Karpas-422 (cell line): Measurements from ENCODE around the gene ATXN2. TPM values are rescaled to one million over a fixed set of nuclear protein-coding genes. Genes with fewer than 3 reads are reported as not detected.
"Not testable (repeated sequence)": the region's sequence is repeated elsewhere in the genome, so short reads cannot be mapped to it uniquely, and the experiment has no call there.

ENCODE experiments used
- DNase-seq: peaks from one replicate; pipeline ENCODE4 v3.0.0-alpha.2; 2015
- H2AFZ ChIP-seq: fragments of 200-600 bp; sonication (generic); 2 replicates; pipeline ENCODE4 v1.6.1; 2014; ENCODE audit warnings: antibody characterized with exemption, low read length, mixed read lengths
- H3K27ac ChIP-seq: fragments of 200-600 bp; sonication (generic); 2 replicates; pipeline ENCODE4 v1.5.1; 2014; ENCODE audit warnings: mild to moderate bottlenecking, low read length, moderate library complexity
- H3K27me3 ChIP-seq: fragments of 200-600 bp; sonication (generic); 2 replicates; pipeline ENCODE4 v1.6.1; 2014; ENCODE audit warnings: low read length, mixed read lengths
- H3K36me3 ChIP-seq: fragments of 200-600 bp; sonication (generic); 2 replicates; pipeline ENCODE4 v1.6.1; 2014; ENCODE audit warnings: low read length, mixed read lengths; ENCODE audit not compliant: insufficient read depth
- H3K4me1 ChIP-seq: fragments of 200-600 bp; sonication (generic); 2 replicates; pipeline ENCODE4 v1.6.1; 2014; ENCODE audit warnings: mild to moderate bottlenecking, low read length, mixed read lengths
- H3K4me2 ChIP-seq: fragments of 200-600 bp; sonication (generic); 2 replicates; pipeline ENCODE4 v1.6.1; 2014; ENCODE audit warnings: low read length, low read depth, mild to moderate bottlenecking; ENCODE audit not compliant: poor library complexity, severe bottlenecking
- H3K4me3 ChIP-seq: fragments of 200-600 bp; sonication (generic); 2 replicates; pipeline ENCODE4 v1.5.1; 2014; ENCODE audit warnings: mild to moderate bottlenecking, antibody characterized with exemption, low read length, mixed read lengths
- H3K79me2 ChIP-seq: fragments of 200-600 bp; sonication (generic); 2 replicates; pipeline ENCODE4 v1.6.1; 2014; ENCODE audit warnings: mild to moderate bottlenecking, low read length, mixed read lengths
- H3K9ac ChIP-seq: fragments of 200-600 bp; sonication (generic); 2 replicates; pipeline ENCODE4 v1.6.0; 2014; ENCODE audit warnings: low read length
- H3K9me2 ChIP-seq: fragments of 200-600 bp; sonication (generic), shearing (Covaris generic); replicated peaks from 2 replicates; pipeline ENCODE4 v1.6.0; 2014; ENCODE audit warnings: mild to moderate bottlenecking, low read length, moderate library complexity; ENCODE audit not compliant: insufficient read depth
- H3K9me3 ChIP-seq: fragments of 300-700, 200-600 bp; sonication (generic); 2 replicates; pipeline ENCODE4 v1.6.1; 2014; ENCODE audit warnings: low read length, mixed read lengths
- H4K20me1 ChIP-seq: fragments of 200-600 bp; sonication (generic); 2 replicates; pipeline ENCODE4 v1.6.1; 2014; ENCODE audit warnings: mild to moderate bottlenecking, antibody characterized with exemption, low read length, low read depth; ENCODE audit not compliant: insufficient read depth
- total RNA-seq: library from RNA; depleted of rRNA; stranded (reverse); fragments of >200 nt; shearing (Covaris generic); gene quantifications from 2 replicates; pipeline ENCODE4 v1.2.3, GENCODE V29; 2014; ENCODE audit warnings: low replicate concordance

Gene ATXN2
- total RNA-seq, 1 experiment from 2014 or later, result 50.6 TPM

DNA sequence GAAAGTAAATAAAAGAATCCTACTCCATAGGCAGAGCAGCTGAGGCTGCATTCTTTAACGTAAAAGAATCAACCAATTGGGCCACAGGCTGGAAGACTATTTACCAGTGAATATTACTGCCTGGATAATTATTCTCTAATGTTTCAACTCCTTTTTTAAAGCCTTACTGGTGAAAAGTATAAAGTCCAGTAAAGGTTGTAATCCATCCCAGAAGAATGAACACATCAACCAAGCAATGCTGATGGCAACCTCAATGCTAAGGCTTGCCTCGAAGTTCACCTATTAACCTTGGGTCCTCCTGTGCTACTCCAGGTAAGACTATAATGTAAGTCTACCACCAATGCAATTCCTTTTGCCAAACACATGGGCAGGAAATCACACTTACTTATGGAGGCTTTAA lies 77.3 kb downstream of the ATXN2 start:
- Histone ChIP-seq H3K9ac (no peak overlapping the region), H3K36me3 (peaks cover 63% of the 10 kb centered on the region), H4K20me1 (no peaks in the 10 kb centered on the region)

DNA sequence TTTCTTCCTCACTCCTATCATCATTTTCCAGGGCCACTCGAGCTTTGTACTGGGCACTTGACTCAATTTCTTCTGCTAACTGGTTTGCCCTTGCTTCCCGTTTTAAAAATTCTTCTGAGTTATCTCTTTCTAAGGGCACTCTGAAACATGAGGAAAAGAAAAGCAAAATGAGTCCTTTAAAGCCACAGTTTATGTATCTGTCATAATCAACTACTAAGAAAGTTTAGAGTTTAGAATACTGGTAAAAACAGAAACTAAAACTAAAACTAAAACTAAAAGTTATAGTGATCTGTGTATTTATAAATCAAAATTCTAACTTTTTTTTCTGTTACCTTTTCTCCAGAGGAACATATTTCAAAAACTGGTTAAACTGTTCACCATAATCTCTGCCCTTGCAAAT lies 79.2 kb downstream of the ATXN2 start:
- H3K79me2 ChIP-seq, result peaks cover 41% of the 10 kb centered on the region
- no peaks in the 10 kb centered on the region for H3K9me3 ChIP-seq
- H4K20me1 ChIP-seq, result no peaks in the 10 kb centered on the region
- no peak overlapping the region for H2AFZ ChIP-seq
- H3K4me1 ChIP-seq, result no peaks in the 10 kb centered on the region
- DNase-seq, result no peak
- no peak overlapping the region for H3K9ac ChIP-seq
- peaks cover 71% of the 10 kb centered on the region for H3K36me3 ChIP-seq
- H3K4me2 ChIP-seq, result no peak overlapping the region
- H3K9me2 ChIP-seq, result no peaks in the 10 kb centered on the region
- H3K27ac ChIP-seq, result no peak overlapping the region
- H3K4me3 ChIP-seq, result no peak overlapping the region
- no peaks in the 10 kb centered on the region for H3K27me3 ChIP-seq

More for the DNA sequence above, 77.3 kb downstream of the ATXN2 start:
- no peak for DNase-seq
- H3K27ac ChIP-seq, result no peak overlapping the region
- H3K79me2 ChIP-seq, result peaks cover 41% of the 10 kb centered on the region
- H3K4me1 ChIP-seq, result no peaks in the 10 kb centered on the region
- no peaks in the 10 kb centered on the region for H3K9me3 ChIP-seq
- no peak overlapping the region for H3K4me2 ChIP-seq
- no peaks in the 10 kb centered on the region for H3K9me2 ChIP-seq
- H3K27me3 ChIP-seq, result no peaks in the 10 kb centered on the region
- no peak overlapping the region for H2AFZ ChIP-seq
- no peak overlapping the region for H3K4me3 ChIP-seq

DNA sequence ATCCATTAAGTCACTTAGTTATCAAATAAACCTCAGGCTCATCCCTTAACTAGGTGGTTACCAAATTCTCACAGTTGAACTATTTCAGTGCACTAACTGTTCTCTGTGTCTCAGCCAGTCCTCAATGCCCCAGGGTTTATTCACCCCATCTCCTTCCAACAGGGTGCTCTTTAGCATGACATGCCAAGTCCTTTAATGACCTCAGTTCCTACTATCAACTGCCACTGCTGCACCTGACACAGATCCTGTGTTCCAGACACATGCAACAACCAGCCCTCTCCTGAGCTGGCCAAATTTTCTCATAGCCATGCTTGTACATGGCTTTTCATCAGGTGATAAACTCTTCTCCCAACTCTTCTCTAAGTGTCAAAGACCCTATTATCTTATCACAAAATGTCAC lies 80.0 kb downstream of the ATXN2 start:
- Histone ChIP-seq H3K27ac (no peak overlapping the region), H3K36me3 (peaks cover 72% of the 10 kb centered on the region)
- no peak for DNase-seq

DNA sequence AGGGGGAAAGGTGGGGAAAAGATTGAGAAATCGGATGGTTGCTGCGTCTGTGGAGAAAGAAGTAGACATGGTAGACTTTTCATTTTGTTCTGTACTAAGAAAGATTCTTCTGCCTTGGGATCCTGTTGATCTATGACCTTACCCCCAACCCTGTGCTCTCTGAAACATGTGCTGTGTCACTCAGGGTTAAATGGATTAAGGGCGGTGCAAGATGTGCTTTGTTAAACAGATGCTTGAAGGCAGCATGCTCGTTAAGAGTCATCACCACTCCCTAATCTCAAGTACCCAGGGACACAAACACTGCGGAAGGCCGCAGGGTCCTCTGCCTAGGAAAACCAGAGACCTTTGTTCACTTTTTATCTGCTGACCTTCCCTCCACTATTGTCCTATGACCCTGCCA lies 91.4 kb downstream of the ATXN2 start:
- H3K9me3 ChIP-seq, H4K20me1 ChIP-seq, H3K79me2 ChIP-seq: not testable (repeated sequence)

More for the DNA sequence above, 80.0 kb downstream of the ATXN2 start:
- H3K9me3 ChIP-seq, result no peaks in the 10 kb centered on the region
- no peak overlapping the region for H3K4me3 ChIP-seq
- peaks cover 45% of the 10 kb centered on the region for H3K79me2 ChIP-seq
- no peaks in the 10 kb centered on the region for H3K4me1 ChIP-seq
- no peak overlapping the region for H3K4me2 ChIP-seq
- no peaks in the 10 kb centered on the region for H3K27me3 ChIP-seq
- no peak overlapping the region for H3K9ac ChIP-seq
- no peaks in the 10 kb centered on the region for H4K20me1 ChIP-seq
- no peak overlapping the region for H2AFZ ChIP-seq
- no peaks in the 10 kb centered on the region for H3K9me2 ChIP-seq

GRCh38 chr12:111507258-111507657 lies 91.9 kb downstream of the ATXN2 start:
- H4K20me1 ChIP-seq, H3K9ac ChIP-seq, H3K9me3 ChIP-seq, H2AFZ ChIP-seq, H3K4me1 ChIP-seq, DNase-seq, H3K4me3 ChIP-seq, H3K79me2 ChIP-seq, H3K27ac ChIP-seq, H3K9me2 ChIP-seq, H3K4me2 ChIP-seq, H3K27me3 ChIP-seq: not testable (repeated sequence)
- peaks cover 58% of the 10 kb centered on the region for H3K36me3 ChIP-seq

More for the DNA sequence above, 91.4 kb downstream of the ATXN2 start:
- not testable (repeated sequence) for H3K9ac ChIP-seq, H3K4me3 ChIP-seq, H3K27me3 ChIP-seq, DNase-seq, H3K9me2 ChIP-seq, H3K4me2 ChIP-seq, H2AFZ ChIP-seq, H3K27ac ChIP-seq, H3K4me1 ChIP-seq
- H3K36me3 ChIP-seq, result peaks cover 60% of the 10 kb centered on the region

DNA sequence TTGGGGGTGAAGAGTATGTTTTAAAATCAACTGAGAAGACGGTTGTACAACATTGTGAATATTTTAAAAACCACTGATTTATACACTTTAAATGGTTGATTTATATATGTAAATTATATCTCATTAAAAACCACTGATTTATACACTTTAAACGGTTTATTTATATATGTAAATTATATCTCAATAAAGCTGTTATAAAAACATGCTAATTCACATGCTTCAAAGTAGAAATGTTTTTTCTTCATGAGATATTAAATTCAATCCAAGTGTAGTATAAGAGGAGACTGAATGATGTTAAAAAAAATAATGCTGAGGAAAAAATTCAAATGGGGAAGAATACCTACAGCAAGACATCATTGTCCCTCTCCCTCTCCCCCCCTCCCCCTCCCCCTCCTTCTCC lies 92.9 kb downstream of the ATXN2 start:
- DNase-seq, result no peak
- no peaks in the 10 kb centered on the region for H3K4me1 ChIP-seq
- no peaks in the 10 kb centered on the region for H3K27me3 ChIP-seq
- H3K9me3 ChIP-seq, result no peaks in the 10 kb centered on the region
- no peak overlapping the region for H3K9ac ChIP-seq
- no peak overlapping the region for H2AFZ ChIP-seq
- no peak overlapping the region for H3K4me3 ChIP-seq
- H4K20me1 ChIP-seq, result no peaks in the 10 kb centered on the region
- no peaks in the 10 kb centered on the region for H3K9me2 ChIP-seq
- H3K4me2 ChIP-seq, result no peak overlapping the region
- H3K27ac ChIP-seq, result no peak overlapping the region
- peaks cover 9% of the 10 kb centered on the region; the same call in 1 of the 2 replicates for H3K79me2 ChIP-seq
- peaks cover 52% of the 10 kb centered on the region for H3K36me3 ChIP-seq

GRCh38 chr12:111505601-111506036 lies 93.5 kb downstream of the ATXN2 start:
- Histone ChIP-seq H3K9me2 (no peaks in the 10 kb centered on the region), H3K9ac (no peak overlapping the region), H3K9me3 (no peaks in the 10 kb centered on the region), H3K36me3 (peaks cover 57% of the 10 kb centered on the region), H3K4me1 (no peaks in the 10 kb centered on the region), H4K20me1 (no peaks in the 10 kb centered on the region), H2AFZ (no peak overlapping the region), H3K4me3 (no peak overlapping the region), H3K4me2 (no peak overlapping the region), H3K79me2 (peaks cover 12% of the 10 kb centered on the region; the same call in 1 of the 2 replicates), H3K27ac (no peak overlapping the region), H3K27me3 (no peaks in the 10 kb centered on the region)
- DNase-seq, result no peak

GRCh38 chr12:111503116-111503515 lies 96.0 kb downstream of the ATXN2 start:
- Histone ChIP-seq H3K4me2 (no peak overlapping the region), H3K79me2 (peaks cover 24% of the 10 kb centered on the region; the same call in 1 of the 2 replicates), H3K9me3 (no peaks in the 10 kb centered on the region), H3K27ac (no peak overlapping the region), H4K20me1 (no peaks in the 10 kb centered on the region), H3K4me1 (no peaks in the 10 kb centered on the region), H2AFZ (no peak overlapping the region), H3K9ac (no peak overlapping the region), H3K36me3 (peaks cover 51% of the 10 kb centered on the region), H3K9me2 (no peaks in the 10 kb centered on the region), H3K4me3 (no peak overlapping the region), H3K27me3 (no peaks in the 10 kb centered on the region)
- DNase-seq, result no peak

DNA sequence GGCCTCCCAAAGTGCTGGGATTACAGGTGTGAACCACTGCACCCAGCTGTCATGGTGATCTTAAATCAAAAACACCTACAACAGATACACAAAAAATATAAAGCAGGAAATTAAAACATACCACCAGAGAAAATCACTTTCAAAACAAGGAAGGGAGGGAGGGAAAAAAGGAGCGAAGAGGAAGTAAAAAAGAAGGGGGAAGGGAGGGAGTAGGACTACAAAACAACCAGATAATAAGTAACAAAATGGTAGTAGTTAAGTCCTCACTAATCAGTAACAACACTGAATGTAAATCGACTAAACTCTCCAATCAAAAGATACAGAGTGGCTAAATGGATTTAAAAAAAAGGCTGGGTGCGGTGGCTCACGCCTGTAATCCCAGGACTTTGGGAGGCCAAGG lies 104.4 kb downstream of the ATXN2 start:
- peaks cover 32% of the 10 kb centered on the region for H3K79me2 ChIP-seq
- H3K9me3 ChIP-seq, result no peaks in the 10 kb centered on the region
- no peak overlapping the region for H2AFZ ChIP-seq
- H3K4me3 ChIP-seq, result no peak overlapping the region
- H3K4me1 ChIP-seq, result no peaks in the 10 kb centered on the region
- DNase-seq, result no peak
- H3K27ac ChIP-seq, result no peak overlapping the region
- H3K4me2 ChIP-seq, result no peak overlapping the region
- no peak overlapping the region for H3K9ac ChIP-seq
- peaks cover 52% of the 10 kb centered on the region for H3K36me3 ChIP-seq
- H4K20me1 ChIP-seq, result no peaks in the 10 kb centered on the region
- no peaks in the 10 kb centered on the region for H3K27me3 ChIP-seq
- H3K9me2 ChIP-seq, result no peaks in the 10 kb centered on the region
